NK-92 (cell line): ENCODE results near the gene ABCG8.

ENCODE experiments used
- DNase-seq: peaks from one replicate; lab custom pipeline; 2025; ENCODE audit not compliant: unreplicated experiment; lab: John Stamatoyannopoulos, UW

Gene ABCG8

GRCh38 chr2:43825841-43826240, 12.9 kb upstream of the ABCG8 start:
- DNase-seq: no peak

DNA sequence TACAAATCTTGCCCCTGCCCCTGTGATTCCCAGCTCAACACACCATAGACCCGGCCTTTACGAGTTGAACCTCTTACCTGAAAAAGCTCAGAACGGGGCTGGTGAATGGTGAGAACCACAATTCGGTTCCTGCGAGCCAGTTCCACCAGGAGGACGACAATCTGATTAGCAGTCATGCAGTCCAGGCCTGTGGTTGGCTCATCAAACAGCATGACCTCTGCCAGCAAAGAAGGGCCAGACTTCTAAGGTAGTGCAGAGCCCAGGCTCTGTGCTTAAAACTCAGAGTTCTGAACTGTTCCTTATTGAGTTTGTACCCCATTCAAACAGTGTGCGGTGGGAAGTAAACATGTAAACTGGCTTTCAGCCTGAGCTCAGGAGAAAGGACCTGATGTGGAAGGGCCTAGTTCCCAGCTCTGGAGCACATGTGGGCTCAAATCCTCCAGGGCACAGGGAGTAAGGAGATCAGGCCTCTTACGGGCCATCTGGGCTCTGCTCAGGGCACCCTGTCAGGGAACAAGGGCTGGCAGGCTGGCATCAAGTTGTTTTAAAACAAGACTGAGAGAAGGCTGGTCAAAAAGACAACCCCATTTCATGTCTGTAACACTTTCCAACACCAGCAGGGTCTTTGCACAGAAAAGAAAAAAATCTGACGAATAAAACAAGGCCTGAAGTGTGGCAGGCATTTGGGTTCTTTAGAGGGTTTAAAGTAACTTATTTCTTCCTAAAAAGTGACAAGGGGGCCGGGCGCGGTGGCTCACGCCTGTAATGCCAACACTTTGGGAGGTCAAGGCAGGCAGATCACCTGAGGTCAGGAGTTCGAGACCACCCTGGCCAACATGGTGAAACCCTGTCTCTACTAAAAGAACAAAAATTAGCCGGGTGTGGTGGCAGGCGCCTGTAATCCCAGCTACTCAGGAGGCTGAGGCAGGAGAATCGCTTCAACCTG, 12.2 kb upstream of the ABCG8 start:
- no peak for DNase-seq

- no peak for DNase-seq
Measured at GRCh38 chr2:43831543-43832294, 7.1 kb upstream of the ABCG8 start.

GRCh38 chr2:43832457-43832856, 6.3 kb upstream of the ABCG8 start:
- DNase-seq: no peak

- DNase-seq: no peak
Measured at GRCh38 chr2:43837033-43837432, 1.7 kb upstream of the ABCG8 start.

DNA sequence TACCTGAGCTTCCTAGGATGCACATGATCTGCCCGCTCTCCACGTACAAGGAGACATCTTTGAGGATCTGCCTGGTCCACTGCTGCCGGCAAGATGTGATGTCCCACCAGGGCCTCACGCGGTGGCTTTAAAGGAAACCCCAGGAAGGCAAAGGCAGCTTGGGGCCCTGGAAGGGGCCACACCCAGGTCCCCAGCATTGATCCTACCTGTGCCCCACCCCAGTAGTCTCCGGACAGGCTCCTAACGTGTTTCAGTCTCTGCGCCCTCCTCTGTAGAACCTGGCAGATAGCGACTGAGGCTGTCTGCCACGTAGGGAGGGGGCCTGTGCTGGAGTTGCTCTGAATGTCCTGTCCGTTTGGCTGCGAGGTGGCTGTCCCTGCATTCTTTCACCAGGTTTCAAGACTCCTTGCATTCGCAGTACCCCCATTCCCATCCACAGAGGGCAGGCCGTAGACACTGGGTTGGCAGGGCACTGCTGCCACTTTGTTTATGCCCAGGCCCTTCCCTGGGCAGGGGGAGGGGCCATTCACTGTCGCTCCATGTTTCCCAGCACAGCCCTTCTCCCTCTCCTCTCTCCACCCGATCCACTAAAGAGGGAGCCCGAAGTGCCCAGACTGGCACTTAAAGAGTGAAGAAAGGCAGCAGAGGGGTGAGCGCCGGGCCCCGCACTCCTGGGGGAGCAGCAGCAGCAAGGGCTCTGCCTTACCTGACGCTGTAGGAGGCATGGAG, 776 bp upstream of the ABCG8 start:
- DNase-seq: no peak

DNA sequence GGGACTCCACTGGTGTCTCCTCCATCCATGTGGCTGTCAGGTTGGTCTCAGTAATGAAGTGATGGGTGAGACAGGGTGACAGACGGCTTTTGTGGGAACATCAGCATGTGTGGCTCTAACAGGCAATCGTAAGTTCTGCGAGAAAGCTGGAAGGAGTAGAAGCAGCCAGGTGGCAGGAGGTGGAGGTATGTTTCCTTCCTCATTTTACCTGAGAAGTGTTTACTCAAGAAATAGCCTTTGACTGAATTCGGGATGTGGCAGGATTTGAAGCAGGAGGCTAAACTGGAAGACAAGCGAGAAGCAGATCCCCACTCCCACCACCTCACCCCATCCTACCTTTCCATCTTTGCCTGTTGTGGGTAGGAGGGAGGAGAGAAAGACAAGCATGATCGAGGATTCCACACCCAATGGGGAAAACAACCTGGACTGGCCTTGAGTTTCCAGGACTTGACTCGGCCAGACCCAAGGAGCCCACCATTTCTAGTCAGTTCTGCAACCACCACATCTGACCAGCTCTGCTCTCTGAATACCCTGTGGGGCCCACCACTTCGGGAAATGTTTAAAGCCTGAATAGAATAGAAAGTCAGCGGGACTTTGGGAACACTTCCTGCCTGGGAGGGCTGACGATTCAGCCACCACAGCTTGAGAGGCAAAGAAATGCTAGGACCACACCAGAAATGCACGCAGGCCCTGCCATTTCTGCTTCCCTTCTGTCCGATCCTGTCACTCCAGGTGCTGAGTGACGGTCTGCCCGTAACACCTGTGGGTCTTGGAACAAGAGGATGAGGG, 1.2 kb downstream of the ABCG8 start:
- DNase-seq: no peak

DNA sequence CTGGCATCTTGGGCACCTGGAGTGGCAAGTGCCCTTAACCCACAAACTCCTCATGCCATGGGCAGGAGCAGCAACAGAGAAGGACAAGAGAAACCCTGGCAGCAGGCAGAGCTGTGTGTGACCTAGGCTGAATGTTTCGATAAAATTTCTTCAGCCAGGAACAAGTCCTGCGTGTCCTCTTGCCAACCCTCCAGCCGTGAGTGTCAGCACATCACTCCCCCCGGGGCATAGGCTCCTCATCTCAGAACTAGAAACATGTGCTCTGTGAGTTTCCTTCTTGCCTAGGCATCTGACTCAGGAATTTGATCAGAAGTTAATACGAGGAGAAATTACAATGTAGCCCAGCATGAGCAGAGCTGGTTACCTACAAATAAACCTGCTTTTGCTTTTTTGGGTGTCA, 2.2 kb downstream of the ABCG8 start:
- no peak for DNase-seq

- DNase-seq: no peak
Measured at GRCh38 chr2:43841949-43842865, 3.4 kb downstream of the ABCG8 start.

DNA sequence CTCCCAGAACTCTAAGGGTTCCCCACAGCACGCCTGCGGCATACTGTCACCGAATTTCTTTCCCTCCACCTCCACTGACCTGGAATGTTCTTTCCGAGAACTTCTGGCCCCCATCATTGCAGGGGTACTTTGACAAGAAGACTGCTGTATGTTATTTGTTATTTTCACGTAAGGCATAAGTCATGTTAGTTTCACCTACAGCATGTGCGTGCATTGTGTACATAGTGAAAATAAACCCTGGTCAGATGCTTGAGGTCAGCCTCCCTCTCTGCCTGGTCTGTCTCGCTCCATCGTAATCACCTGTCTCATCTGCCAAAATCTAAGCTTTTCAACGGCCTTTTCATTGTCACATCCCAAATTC, 4.1 kb downstream of the ABCG8 start:
- DNase-seq: no peak

GRCh38 chr2:43845181-43845580, 6.4 kb downstream of the ABCG8 start:
- DNase-seq: no peak

- DNase-seq: no peak
Measured at GRCh38 chr2:43846140-43846793, 7.5 kb downstream of the ABCG8 start.

DNA sequence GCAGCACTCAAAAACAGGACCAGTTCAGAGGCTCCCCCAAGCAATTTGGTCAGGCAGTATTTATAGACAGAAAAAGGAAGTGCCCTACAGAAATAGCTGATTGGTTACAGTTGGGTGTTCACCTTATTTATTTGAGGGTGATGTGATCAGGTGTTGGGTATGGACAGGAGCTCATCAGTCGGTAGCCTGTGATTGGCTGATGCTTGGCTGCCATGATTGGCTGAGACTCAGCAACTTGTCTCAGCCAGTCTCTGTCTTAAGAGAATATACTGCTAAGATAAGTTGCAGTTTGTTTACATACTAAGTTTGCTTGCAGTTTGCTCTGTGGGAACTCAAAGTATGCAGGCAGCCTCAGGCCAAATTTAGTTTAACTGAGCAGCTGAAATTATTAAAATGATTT, 9.4 kb downstream of the ABCG8 start:
- no peak for DNase-seq

DNA sequence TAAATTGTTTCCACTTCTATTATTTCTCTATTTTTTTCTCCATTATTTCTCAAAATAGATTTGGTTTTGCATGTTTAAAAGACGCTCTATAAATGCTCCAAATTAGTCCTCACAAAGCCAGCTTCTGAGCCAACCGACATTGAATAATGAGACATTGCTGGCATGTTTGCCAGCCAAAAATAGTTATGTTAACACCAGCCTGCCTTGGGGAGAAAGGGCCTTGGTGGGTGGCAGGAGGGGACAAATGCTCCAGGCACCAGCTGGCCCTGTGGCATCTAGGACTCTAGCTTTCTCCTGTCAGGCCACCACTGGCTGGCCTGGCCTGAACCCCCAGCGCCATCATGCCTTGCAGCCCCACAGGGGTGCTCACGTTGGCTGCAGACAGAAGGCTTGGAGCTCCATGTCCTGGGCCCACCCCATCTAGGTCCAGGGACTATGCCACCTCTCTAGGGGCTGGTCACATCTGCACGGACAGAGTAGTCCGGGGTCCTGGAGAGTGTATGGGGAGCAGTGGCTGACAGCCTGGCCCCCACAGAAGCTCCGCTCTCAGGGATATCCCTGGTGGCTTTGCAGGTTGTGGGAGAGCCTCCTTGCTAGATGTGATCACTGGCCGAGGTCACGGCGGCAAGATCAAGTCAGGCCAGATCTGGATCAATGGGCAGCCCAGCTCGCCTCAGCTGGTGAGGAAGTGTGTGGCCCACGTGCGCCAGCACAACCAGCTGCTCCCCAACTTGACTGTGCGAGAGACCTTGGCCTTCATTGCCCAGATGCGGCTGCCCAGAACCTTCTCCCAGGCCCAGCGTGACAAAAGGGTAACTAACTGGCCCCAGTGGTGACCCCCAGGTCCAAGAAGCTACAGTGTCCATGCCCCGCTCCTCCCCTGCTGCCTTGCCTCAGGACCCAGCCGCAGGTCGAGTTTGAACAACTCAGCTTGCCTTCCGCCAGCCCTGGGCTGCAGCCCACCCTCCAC, 12.5 kb downstream of the ABCG8 start:
- no peak for DNase-seq

GRCh38 chr2:43852196-43852730, 13.5 kb downstream of the ABCG8 start:
- DNase-seq: no peak

GRCh38 chr2:43853141-43854081, 14.6 kb downstream of the ABCG8 start:
- DNase-seq: no peak

- no peak for DNase-seq
Measured at GRCh38 chr2:43854671-43855070, 15.9 kb downstream of the ABCG8 start.
